Kidney tubule cell (primary cell): Measurements from ENCODE around the gene ROGDI.
A peak's percentile ranks its signal among the peaks of the same experiment; 100 is the strongest.

Experiments
- DNase-seq: peaks from one replicate; pipeline ENCODE4 v3.0.0-alpha.2; 2018; ENCODE audit warnings: low spot score

The ROGDI gene

GRCh38 chr16:4801962-4802658, at the start of gene ROGDI:
Gene ROGDI (minus strand): TSS chr16:4802633. CDS start chr16:4802571, 62 bp downstream.
- peak; percentile 89 for DNase-seq

- no peak for DNase-seq
Observed at GRCh38 chr16:4850211-4850610, 47.8 kb upstream of the ROGDI start.

GRCh38 chr16:4847774-4848587, 45.5 kb upstream of the ROGDI start:
- DNase-seq, result peak; percentile 68

- peak; percentile 97 for DNase-seq
Observed at GRCh38 chr16:4846901-4847773, 44.7 kb upstream of the ROGDI start, which contains the start of the genes GLYR1 and UBN1. Gene GLYR1 (minus strand): TSS chr16:4847288. CDS start chr16:4847265, 23 bp downstream. Gene UBN1 (plus strand): TSS chr16:4847481. CDS start chr16:4852918, 5,437 bp downstream.

- DNase-seq, result peak; percentile 80
Observed at GRCh38 chr16:4846503-4846900, 44.1 kb upstream of the ROGDI start.

- no peak for DNase-seq
Observed at GRCh38 chr16:4840984-4841383, 38.6 kb upstream of the ROGDI start.

GRCh38 chr16:4839942-4840341, 37.5 kb upstream of the ROGDI start:
- DNase-seq, result no peak

- DNase-seq, result peak; percentile 87
Observed at GRCh38 chr16:4837733-4838501, 35.5 kb upstream of the ROGDI start.

GRCh38 chr16:4836727-4837126, 34.3 kb upstream of the ROGDI start:
- no peak for DNase-seq

- no peak for DNase-seq
Observed at GRCh38 chr16:4833584-4833983, 31.2 kb upstream of the ROGDI start.

- no peak for DNase-seq
Observed at GRCh38 chr16:4832698-4833343, 30.4 kb upstream of the ROGDI start.

GRCh38 chr16:4831616-4832015, 29.2 kb upstream of the ROGDI start:
- DNase-seq, result no peak

GRCh38 chr16:4830408-4830807, 28.0 kb upstream of the ROGDI start:
- DNase-seq, result no peak

GRCh38 chr16:4828567-4829321, 26.3 kb upstream of the ROGDI start:
- no peak for DNase-seq

- DNase-seq, result no peak
Observed at GRCh38 chr16:4826980-4827379, 24.5 kb upstream of the ROGDI start.

- DNase-seq, result no peak
Observed at GRCh38 chr16:4826526-4826925, 24.1 kb upstream of the ROGDI start.

GRCh38 chr16:4825196-4825595, 22.8 kb upstream of the ROGDI start:
- DNase-seq, result no peak

GRCh38 chr16:4820652-4821051, 18.2 kb upstream of the ROGDI start:
- no peak for DNase-seq

GRCh38 chr16:4814542-4815173, 12.2 kb upstream of the ROGDI start:
- no peak for DNase-seq

- no peak for DNase-seq
Observed at GRCh38 chr16:4814046-4814445, 11.6 kb upstream of the ROGDI start.
